Erythroblast (primary cell): Measurements from ENCODE around the gene BEST4.

Source experiments
- GATA1 ChIP-seq: IDR thresholded peaks from 2 replicates; pipeline ENCODE4 v1.6.1; 2011; ENCODE audit warnings: low read depth, mild to moderate bottlenecking, control low read depth, low read length, moderate library complexity
- POLR2A ChIP-seq: IDR thresholded peaks from 2 replicates; pipeline ENCODE4 v1.6.1; 2011; ENCODE audit warnings: mild to moderate bottlenecking, low read length

DNA sequence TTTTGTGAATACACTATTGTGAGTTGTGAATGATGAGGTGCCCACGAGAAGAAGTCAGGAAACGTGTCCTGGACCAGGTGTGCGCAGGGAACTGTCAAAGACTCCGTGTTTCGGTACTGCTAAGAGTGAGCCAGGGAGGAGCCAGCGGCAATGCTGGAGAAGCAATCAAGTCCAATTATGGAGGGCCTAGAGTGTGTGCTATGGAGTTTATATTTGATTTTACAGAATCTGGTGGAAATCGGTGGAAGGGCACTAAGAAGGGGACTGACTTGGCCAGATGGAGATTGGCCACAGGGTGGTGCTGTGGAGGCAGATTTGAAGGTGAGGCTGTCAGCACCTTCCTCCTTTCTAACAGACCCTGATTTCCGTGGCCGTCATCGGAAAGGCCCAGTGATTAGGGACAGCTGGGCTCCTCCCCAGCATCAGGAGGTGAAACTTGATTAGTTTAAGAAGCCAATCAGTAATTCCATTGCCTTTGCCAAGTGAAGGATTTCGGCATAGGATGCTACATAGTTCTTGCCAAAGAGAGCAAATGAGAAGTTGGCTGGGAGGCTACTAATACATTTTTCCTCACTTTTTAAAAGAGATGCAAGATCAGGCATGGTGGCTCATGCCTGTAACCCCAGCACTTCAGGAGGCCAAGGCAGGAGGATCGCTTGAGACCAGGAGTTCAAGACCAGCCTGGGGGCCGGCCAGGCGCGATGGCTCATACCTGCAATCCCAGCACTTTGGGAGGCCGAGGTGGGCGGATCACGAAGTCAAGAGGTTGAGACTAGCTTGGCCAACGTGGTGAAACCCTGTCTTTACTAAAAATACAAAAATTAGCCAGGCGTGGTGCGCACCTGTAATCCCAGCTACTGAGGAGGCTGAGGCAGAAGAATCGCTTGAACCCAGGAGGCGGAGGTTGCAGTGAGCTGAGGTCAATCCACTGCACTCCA, 48.0 kb upstream of the BEST4 start:
- TF ChIP-seq POLR2A (no peak), GATA1 (no peak)
